Stimulated activated CD8-positive, alpha-beta memory T cell treated with anti-CD3 and anti-CD28 coated beads, Interleukin-2, amount 100 ng/mL, for 48 hours (primary cell): ENCODE measurements around the gene NEMP1.

Source experiments
- DNase-seq, 2 donors: peaks; one replicate each; pipeline ENCODE4 v3.0.0-alpha.2; 2020; ENCODE audit warnings: low read depth in 2 of 2

The NEMP1 gene

GRCh38 chr12:57107456-57108155 lies 29.0 kb upstream of the NEMP1 start:
- DNase-seq = no peak

DNA sequence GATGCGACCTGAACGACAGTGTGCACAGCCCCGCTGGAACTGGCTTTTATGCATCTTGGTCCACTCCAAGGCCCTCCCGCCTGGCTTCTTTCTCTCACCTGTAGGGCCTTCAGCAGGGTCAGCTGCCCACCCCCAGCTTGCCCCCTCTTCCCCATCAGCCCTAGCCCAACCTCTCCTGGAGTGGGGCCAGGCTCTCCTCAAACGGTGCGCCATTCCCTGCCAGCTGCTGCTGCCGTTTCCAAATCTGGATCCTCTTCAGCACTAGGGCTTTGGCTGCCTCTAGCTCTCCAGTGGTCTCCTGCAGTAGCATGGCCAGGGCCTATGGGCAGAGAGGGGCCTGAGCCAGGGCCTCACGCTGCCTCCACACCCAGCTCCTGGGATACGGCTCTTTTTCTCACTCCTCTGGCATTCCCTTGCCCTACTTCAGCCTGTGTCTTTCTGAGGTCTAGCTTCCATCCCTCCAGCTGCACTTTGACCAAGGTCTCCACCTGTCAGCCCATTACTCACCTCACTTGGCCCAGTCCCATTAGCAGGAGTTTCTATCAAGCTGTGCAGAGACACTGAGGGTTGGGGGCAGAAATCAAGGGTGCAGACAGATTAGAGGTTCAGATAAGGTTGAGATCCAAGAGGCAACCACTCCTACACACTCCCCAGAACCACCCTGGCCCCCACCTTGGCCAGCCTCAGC lies 27.6 kb upstream of the NEMP1 start:
- DNase-seq = no peak

DNA sequence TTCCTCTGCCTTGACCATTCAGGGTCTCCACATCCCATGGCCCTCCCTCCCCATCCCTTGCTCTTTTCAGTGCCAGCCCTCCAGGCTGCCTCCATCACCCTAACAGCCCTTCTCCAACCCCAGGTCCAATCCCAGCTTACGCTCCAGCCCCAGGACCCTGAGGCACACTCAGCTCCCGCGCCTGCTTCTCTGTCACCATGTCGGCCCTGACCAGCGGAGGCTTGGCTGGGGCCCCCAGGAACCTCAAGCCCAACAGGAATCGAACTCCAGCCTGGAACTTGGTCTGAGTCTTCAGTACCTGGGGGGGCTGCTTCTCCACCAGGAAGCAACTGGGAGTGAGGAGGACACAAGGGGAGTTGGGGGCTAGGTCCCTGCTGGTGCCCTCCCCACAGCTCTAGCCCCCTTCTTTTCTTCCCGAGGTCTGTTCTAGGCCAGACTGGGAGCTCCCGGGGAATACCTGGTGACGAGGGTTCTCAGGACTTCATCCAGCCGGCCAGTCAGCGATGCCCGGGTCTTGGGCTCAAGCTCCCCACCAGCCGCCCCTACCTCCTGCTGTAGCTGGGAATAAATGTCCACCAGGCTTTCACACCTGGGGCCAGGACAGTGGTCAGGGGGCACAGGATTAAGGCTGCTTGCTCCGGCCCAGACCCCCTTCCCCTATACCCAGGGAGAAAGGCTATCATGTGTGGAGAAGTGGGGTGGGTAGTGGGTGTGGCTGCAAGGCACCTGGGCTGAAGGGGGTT lies 26.6 kb upstream of the NEMP1 start:
- DNase-seq = no peak

- DNase-seq = no peak
These were observed 25.8 kb upstream of the NEMP1 start for GRCh38 chr12:57104292-57104910.

DNA sequence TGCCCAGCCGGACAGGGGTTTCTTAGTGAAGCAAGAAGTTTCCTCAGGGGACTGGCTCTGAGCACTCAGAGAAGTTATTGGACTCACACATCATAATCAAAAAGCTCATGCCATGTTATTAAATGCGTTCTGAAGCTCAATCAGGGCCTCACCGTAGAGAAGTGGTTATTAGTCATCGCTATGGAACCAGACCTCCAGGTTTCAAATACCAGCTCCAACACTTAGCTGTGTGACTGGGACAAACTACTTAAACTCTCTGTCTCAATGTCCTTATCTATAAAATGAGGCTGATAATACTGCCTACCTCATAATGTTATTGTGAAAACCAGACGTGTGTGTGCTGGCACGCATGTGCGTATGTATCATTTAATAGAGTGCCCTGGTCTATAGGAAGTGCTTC lies 25.3 kb upstream of the NEMP1 start:
- DNase-seq = no peak

DNA sequence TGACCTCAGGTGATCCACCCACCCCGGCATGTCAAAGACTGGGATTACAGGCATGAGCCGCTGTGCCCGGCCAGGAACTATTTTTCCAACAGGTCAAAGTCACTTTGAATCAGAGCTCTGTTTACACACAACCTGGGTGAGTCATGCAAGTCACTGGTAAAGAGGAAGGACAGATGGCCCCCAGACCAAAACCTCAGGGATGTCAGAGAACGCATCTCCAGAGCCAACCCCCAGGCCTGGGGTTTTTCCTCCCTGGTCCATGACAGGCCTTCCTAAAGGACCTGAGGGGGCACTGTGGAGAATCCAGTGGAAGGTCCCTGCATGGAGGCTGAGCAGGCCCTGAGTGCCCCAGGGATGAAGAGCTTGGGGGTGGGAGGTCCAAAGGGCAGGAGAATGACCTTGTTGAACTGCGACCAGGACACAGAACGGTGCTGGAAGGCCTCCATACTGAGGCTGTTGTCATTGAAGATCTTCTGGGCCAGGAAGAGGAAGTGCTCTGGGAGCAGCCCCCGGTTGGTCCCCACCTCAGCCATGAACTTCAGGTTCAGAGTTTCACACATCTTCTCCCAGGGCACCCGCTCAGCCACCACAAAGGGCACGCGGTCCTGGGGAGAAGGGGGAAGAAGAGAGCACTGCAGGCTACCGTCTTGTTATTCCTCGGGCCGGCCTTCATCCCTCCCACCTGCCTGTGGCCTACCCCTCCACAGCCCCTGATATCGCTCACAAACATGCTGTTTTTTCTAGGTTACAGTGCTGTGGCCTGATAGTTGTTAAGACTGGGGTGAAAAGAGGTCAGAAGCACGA lies 23.5 kb upstream of the NEMP1 start:
- DNase-seq = no peak

DNA sequence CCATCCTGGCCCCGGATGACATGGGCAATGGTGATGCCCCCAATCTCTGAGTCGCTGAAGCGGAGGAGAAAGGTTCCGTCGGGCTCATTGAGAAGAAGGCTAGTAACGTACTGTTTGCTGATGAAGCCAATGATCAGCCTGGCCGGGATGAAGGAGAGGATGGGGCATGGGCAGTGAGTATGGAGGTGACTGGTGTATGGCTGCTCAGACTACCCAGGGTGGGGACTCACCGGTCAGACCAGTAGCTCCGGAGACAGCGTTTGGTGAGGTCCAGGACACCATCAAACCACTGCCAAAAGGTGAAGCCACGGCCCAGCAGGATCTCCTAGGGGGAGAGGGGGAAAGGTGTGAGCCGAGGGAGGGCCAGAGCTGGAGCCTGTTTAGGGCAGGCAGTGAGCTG lies 21.2 kb upstream of the NEMP1 start:
- no peak for DNase-seq

- no peak for DNase-seq
These were observed 20.6 kb upstream of the NEMP1 start for GRCh38 chr12:57099047-57099714.

- DNase-seq = no peak
These were observed 20.0 kb upstream of the NEMP1 start for GRCh38 chr12:57098546-57098945.

DNA sequence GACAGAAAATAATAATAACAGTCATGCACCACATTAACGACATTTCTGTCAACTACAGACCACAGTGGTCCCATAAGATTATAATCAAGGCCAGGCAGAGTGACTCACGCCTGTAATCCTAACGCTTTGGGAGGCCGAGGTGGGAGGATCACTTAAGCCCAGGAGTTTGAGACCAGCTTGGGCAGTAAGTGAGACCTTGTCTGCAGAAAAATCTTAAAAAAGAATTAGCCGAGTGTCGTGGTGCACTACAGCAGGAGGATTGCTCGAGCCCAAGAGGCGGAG lies 18.9 kb upstream of the NEMP1 start:
- no peak for DNase-seq

GRCh38 chr12:57096748-57097553 lies 18.4 kb upstream of the NEMP1 start:
- no peak for DNase-seq

DNA sequence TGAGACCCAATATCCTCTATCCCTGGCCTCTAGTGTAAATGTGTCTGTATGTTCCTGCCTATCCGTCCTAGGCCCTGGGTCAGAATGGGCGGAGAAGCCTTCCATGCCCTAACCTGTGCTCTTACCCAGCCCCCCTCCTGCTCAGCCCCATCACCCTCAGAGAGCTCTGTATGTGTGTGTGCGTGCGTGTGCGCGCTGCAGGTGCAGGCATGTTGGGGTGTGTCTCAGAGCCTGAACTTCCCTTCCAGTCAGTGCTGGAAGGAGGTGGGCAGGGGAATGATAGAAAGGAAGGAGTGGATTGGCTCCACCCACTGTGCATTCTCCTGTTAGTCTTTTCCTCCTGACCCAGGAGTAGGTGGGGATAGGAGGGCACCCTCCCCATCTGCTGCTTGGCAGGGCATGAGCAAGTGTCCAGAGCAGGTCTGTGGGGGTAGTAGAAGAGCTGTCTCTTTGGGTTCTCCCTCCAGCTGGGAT lies 17.5 kb upstream of the NEMP1 start:
- DNase-seq = no peak

- no peak for DNase-seq
These were observed 16.8 kb upstream of the NEMP1 start for GRCh38 chr12:57095440-57095839.

- no peak for DNase-seq
These were observed 15.9 kb upstream of the NEMP1 start for GRCh38 chr12:57094208-57095160.

GRCh38 chr12:57093415-57094207 lies 15.0 kb upstream of the NEMP1 start:
- peak; percentile 67 to 77 for DNase-seq

DNA sequence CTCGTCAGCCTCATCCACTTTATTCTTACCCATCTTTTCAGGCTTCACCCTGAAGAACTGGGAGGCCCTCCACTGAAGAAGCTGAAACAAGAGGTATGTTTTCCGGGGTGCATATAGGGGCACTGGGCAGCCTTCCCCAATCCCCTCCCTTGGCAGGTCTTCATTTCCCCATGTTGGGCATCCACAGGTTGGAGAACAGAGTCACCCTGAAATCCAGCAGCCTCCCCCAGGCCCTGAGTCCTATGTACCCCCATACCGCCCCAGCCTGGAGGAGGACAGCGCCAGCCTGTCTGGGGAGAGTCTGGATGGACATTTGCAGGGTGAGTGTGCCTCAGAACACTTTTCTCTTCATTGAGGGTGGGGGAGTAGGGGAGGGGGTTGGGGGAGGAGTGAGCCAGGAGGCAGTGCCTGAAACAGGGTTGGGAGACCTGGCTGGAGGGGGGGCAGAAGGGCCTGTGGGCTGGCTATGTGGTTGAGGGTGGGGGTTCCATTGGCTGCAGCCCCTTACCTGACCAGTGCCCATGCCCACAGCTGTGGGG lies 14.4 kb upstream of the NEMP1 start:
- DNase-seq = no peak

GRCh38 chr12:57092529-57092862 lies 13.9 kb upstream of the NEMP1 start:
- DNase-seq = no peak
